ENCODE measurements around the gene KIF19.

Gene KIF19

GRCh38 chr17:74329378-74329777, 3.4 kb downstream of the KIF19 start:
- Histone ChIP-seq H3K27me3 (ENCODE audit: insufficient read depth, poor library complexity, severe bottlenecking) (peaks cover 31% of the 10 kb centered on the region), H3K27ac (replicated peaks) (no peak overlapping the region), H3K4me3 (replicated peaks; ENCODE audit: insufficient read depth, low read length) (no peak overlapping the region)
- no peak for DNase-seq (ENCODE audit: low read depth in 1 of 2, low spot score in 1 of 2)
- TF ChIP-seq POLR2AphosphoS5 (IDR thresholded peaks at IDR 0.05; ENCODE audit: low read depth) (no peak), CTCF (IDR thresholded peaks at IDR 0.05; ENCODE audit: insufficient read depth, low read length) (no peak), SPI1 (IDR thresholded peaks at IDR 0.05; ENCODE audit: borderline replicate concordance, low read depth) (no peak), GABPA (IDR thresholded peaks at IDR 0.05; ENCODE audit: low read depth) (no peak), REST (IDR thresholded peaks at IDR 0.05; ENCODE audit: insufficient replicate concordance, low read depth) (no peak)

- peaks cover 21% of the 10 kb centered on the region for H3K27me3 ChIP-seq (ENCODE audit: insufficient read depth, poor library complexity, severe bottlenecking)
- H3K27ac ChIP-seq (replicated peaks), result no peak overlapping the region
- DNase-seq (ENCODE audit: low read depth in 1 of 2, low spot score in 1 of 2), result no peak
- TF ChIP-seq CTCF (IDR thresholded peaks at IDR 0.05; ENCODE audit: insufficient read depth, low read length) (no peak), SPI1 (IDR thresholded peaks at IDR 0.05; ENCODE audit: borderline replicate concordance, low read depth) (no peak), REST (IDR thresholded peaks at IDR 0.05; ENCODE audit: insufficient replicate concordance, low read depth) (no peak), POLR2AphosphoS5 (IDR thresholded peaks at IDR 0.05; ENCODE audit: low read depth) (no peak)
- no peak overlapping the region for H3K4me3 ChIP-seq (replicated peaks; ENCODE audit: insufficient read depth, low read length)
These were observed 4.4 kb downstream of the KIF19 start for GRCh38 chr17:74330446-74330845.

GRCh38 chr17:74332017-74332650, 6.1 kb downstream of the KIF19 start:
- Histone ChIP-seq H3K27me3 (ENCODE audit: insufficient read depth, poor library complexity, severe bottlenecking) (peaks cover 10% of the 10 kb centered on the region), H3K4me3 (replicated peaks; ENCODE audit: insufficient read depth, low read length) (no peak overlapping the region), H3K27ac (replicated peaks) (no peak overlapping the region)
- no peak for DNase-seq (ENCODE audit: low read depth in 1 of 2, low spot score in 1 of 2)
- TF ChIP-seq REST (IDR thresholded peaks at IDR 0.05; ENCODE audit: insufficient replicate concordance, low read depth) (no peak), GABPA (IDR thresholded peaks at IDR 0.05; ENCODE audit: low read depth) (no peak), POLR2AphosphoS5 (IDR thresholded peaks at IDR 0.05; ENCODE audit: low read depth) (no peak), CTCF (IDR thresholded peaks at IDR 0.05; ENCODE audit: insufficient read depth, low read length) (no peak), SPI1 (IDR thresholded peaks at IDR 0.05; ENCODE audit: borderline replicate concordance, low read depth) (no peak)
